Iris pigment epithelial cell (primary cell): Measurements from ENCODE around the gene ZNF337.
"Not testable (repeated sequence)": the region's sequence is repeated elsewhere in the genome, so short reads cannot be mapped to it uniquely, and the experiment has no call there.

Experiments
- DNase-seq: peaks from one replicate; pipeline ENCODE4 v3.0.0-alpha.2; 2011; ENCODE audit warnings: low read depth

Gene ZNF337

DNA sequence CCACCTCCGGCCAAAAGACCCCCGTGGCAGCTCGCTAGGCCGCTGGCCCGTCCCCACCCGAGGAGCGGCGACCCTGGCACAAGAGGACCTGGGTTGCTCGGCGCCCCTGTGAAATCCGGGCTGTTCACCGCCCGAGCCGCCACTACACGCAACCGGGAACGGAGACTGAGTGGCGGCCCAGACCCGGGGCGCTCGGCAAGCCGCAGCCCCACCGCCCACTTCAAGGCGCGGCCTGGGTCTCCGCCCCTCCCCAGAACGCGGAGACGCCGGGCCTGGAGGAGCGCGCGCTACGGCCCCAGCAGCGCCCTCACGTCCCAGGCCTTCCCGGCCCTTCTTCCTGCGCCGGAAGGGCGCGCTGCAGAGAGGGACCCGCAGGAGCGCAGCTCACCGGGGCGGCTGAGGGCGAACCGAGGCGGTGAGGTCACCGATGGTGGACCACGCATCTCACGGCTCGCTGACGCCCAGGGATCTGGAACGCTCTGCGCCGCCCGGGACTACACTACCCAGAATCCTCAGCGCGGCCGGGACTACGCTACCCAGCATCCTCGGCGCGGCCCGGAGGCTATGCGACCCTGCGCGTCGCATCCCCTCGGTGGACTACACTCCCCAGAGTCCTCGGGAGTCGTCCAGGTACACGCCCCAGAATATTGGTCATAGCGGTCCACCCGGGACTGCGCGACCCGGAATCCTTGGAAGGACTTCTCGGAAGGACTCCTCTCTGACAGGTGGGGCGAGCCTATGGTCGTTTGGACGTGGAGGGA is at the start of gene ZNF337:
Gene ZNF337, minus strand, starts transcription at position 483 of the 761 bp plus-strand sequence. CDS start 10,436 bp downstream, outside the sequence.
- peak; percentile 94 for DNase-seq

DNA sequence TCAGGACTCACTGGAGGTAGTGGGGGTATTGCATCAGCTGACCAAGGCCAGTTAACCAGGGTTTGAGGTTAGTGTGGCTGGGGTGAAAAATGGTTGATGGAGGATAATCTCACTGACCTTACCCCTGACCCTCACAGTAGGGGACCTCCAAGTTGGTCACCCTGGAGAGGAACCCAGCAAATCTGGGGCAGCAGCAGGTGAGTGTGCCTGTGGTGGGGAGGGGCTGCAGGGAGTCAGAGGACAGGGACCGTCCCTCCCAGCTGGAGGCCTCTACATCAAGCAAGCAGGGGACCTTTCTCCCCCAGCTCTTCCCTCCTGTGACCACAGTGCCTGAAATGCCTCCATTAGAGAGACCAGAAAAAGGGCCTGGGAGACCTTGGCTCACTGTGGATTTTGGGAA is 49.1 kb upstream of the ZNF337 start:
- no peak for DNase-seq

DNA sequence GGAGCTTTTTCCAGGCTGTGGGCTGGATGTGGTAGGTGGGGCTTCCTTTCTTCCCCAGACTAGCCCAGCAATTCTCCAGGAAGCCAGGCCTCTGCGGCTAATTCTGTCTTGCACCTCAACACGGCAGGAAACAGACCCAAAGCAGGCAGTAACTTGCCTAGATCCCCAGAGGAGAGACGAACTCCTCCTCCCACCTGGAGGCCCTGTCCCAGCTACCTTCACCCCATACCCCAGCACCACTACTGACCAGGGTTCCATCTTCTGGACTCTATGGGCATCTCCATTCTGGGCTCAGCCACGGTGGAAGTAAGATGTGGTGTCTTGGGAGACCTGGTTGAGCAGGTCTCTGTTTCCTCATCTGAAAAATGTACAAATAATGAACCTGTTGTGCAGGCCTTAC is 48.4 kb upstream of the ZNF337 start:
- DNase-seq: no peak

DNA sequence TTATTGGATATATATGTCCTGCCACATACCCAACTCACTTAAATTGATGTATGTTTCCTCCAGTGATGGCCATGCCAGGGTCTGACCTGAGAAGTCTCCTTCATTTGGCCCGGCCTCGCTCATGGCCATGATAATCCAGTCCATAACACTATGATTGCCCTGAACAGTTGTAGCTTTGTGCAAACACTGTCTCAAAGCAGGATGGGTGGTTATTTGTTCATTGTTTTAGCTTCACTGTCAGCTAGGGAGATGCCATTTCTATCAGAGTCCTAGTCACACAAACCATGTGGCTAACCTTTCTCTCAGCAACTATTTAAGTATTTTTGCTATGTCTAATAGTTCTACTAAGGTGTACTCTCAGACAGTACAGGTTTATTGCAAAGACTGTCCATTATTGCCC is 47.6 kb upstream of the ZNF337 start:
- no peak for DNase-seq

DNA sequence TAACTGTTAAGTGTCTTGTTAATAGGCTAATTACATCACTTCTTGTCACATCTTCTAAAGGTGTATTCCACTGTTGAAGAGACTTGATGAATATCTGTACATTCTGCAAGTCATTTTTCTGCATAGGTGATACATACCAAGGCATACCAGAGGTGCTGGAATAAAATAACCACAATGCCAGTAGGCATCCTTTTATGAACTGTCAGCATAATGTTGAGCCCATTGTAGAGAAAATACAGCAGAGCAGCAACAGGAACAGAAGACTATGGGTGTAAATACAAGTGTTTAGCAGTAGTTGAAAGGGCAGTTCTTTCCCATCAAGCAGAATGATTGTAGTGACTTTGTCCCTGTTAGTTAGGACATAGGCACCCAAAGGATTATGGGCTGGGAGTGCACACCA is 44.4 kb upstream of the ZNF337 start:
- DNase-seq: no peak

DNA sequence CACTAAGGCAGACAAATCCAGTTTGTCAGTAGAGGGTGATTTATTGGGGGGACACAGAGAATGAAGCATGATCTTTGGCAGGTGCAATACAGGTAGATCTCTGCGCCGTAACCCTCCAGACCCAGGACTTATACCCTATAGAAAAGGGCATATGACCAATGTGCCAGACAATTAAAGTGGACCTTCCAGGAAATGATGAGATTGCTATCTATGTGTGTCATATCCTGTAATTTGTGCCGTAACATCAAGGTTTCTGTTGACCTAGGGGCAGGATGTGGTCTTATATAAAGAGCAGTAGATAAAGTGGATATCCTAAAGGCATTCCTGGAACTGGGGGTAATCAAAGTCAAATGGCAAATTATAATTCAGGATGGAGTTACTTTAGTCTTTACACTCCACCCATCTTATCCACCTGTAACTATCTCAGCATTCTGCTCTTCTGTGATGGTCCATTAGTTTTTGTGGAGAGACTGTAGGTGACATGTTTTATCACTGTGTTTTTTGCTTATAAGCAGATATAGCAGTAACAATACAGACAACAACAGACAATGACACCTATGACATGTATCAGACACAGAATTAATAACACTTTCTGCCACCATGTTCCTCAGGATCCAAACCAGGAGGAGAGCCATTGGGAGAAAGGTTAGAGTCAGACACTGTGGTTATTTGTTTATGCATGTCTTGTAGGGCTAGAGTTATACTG is 43.1 kb upstream of the ZNF337 start:
- peak; percentile 25 for DNase-seq

DNA sequence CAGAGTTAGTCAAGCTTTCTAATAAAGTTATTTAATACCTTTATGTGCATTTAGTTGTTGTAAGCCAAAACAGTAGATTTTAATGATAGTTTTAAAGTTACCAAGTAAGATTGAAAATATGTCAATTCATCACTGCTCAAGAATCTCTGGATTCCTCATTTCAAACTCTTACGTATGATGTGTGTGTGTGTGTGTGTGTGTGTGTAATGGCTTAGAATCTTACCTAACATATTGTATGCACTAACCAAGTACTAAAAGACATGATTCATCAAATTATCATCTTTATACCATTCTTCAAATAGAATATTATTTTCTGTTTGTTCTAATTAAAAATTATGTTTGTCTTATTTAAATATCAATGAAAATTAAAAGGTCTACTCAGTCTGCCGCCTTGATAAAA is 41.5 kb upstream of the ZNF337 start:
- DNase-seq: peak; percentile 72

DNA sequence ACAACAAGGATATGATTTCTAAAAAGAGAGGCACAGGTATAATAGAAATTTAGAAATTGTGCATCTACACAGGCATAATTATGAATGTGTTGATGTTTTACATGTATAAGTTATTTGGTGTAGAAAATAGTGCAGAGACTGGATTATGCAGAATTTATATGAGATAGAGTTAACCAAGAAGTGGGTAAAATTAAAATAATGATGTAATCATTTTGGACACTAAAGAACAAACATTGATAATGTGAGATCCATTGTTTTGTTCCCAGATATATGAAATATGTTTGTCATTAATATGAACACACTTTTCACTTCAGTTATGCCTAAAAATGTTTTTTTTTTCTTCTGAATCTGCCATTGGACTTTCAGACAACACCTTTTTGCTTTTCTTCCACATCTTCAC is 37.2 kb upstream of the ZNF337 start:
- DNase-seq: no peak

DNA sequence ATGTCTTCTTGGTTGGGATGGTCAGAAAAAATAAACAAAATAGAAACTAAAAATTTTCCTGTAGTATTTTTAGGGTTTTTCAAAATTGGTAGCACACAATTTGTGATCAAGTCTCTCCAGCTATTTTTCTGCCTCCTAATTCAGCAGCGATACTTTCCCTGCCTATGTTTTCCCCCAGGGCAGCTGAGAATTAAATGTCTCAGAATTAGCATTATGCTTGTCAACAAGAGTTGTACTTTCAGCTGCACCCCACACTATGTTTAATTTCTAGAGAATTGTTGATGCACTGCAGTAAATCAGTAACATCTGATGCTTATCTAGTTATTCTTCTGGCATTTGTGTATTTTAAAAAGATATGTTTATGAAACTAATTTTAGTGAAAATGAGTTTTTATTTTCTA is 34.2 kb upstream of the ZNF337 start:
- DNase-seq: no peak

DNA sequence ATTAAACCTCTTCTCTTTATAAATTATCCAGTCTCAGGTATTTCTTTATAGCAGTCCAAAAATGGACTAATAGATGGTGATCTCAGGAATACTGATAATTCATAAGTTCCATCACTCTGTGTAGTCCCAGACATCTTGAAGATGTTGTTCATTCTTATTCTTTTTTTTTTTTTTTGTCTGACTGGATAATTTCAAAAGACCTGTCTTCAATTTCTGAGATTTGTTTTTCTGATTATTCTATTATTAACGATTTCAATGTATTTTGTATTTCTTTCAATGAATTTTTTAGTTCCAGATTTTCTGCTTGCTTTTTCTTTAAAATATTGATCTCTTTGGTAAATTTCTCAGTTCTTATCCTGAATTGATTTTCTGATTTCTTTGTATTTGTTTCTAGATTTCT is 29.7 kb upstream of the ZNF337 start:
- DNase-seq: no peak

DNA sequence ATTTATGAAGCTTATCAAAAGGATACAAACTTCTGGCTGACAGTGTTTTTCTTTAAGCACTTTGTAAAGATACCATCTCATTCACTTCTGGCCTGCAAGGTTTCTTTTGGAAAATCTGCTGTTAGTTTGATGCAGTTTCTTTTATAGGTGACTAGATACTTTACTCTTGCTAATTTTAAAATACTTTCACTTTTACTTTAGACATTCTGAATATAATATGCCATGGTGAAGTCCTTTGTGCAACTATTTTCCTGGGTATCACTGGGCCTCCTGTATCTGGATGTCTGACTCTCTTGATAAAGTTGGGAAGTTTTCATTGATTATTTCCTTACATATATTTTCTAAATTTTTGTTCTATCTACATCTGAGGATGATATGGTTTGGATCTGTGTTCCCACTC is 29.0 kb upstream of the ZNF337 start:
- no peak for DNase-seq

DNA sequence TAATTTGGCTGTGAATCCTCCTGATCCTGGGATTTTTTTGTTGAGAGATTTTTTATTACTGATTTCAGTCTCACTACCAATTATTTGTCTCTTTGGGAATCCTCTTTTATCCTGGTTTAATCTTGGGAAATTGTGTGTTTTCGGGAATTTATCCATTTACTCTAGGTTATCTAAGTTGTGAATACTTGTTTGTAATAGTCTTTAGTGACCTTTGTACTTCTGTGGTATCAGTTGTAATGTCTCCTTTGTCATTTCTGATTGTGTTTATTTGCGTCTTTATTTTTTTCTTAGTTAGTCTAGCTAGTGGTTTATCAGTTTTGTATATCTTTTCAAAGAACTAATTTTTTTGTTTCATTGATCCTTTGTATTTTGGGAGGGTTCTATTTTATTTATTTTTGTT is 27.3 kb upstream of the ZNF337 start:
- no peak for DNase-seq

DNA sequence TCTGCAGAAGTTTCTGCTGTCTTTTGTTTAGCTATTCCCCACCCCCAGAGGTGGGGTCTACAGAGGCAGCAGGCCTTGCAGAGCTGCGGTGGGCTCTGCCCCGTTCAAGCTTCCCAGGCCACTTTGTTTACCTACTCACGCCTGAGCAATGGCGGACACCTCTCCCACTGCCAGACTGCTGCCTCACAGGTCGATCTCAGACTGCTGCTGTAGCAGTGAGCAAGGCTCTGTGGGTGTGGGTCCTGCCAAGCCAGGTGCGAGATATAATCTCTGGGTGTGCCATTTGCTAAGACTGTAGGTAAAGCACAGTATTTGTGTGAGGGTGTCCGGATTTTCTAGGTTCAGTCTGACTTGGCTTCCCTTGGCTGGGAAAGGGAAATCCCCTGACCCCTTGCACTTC is 23.6 kb upstream of the ZNF337 start:
- no peak for DNase-seq

DNA sequence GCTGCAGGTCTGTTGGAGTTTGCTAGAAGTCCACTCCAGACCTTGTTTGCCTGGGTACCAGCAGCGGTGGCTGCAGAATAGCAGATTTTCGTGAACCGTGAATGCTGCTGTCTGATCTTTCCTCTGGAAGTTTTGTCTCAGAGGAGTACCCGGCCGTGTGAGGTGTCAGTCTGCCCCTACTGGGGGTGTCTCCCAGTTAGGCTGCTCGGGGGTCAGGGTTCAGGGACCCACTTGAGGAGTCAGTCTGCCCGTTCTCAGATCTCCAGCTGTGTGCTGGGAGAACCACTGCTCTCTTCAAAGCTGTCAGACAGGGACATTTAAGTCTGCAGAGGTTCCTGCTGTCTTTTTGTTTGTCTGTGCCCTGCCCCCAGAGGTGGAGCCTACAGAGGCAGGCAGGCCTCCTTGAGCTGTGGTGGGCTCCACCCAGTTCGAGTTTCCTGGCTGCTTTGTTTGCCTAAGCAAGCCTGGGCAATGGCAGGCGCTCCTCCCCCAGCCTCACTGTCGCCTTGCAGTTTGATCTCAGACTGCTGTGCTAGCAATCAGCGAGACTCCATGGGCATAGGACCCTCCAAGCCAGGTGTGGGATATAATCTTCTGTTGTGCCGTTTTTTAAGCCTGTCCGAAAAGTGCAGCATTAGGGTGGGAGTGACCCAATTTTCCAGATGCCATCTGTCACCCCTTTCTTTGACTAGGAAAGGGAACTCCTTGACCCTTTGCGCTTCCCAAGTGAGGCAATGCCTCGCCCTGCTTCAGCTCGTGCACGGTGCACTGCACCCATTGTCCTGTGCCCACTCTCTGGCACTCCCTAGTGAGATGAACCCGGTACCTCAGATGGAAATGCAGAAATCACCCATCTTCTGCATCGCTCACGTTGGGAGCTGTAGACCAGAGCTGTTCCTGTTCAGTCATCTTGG is 22.5 kb upstream of the ZNF337 start:
- DNase-seq: not testable (repeated sequence)

DNA sequence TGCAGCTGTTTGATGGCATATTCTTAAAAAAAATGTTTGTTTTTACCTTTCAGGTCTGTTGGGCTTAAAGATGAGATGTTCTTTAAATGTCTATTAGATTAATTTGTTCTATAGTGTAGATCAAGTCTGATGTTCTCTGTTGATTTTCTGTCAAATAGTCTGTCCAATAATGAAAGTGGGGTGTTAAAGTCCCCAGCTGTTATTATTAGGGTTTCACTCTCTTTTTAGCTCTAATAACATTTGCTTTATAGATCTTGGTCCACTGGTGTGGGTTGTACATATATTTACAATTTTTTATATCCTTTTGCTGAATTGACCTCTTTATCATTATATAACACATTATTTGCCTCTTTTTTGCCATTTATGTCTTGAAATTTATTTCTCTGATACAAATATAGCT is 11.0 kb upstream of the ZNF337 start:
- no peak for DNase-seq

DNA sequence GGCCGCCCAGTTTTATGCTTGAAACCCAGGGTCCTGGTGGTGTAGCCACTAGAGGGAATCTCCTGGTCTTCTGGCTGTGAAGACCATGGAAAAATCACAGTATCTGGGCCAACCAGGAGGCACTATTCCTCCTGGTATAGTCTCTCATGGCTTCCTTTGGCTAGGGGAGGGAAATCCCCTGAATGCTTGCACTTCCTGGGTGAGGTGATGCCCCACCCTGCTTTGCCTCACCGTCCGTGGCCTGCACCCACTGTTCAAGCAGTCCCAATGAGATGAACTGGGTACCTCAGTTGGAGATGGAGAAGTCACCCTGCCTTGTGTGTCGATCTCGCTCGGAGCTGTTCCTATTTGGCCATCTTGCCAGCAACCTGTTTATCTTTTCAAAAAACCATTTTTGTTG is 10.1 kb upstream of the ZNF337 start:
- no peak for DNase-seq

DNA sequence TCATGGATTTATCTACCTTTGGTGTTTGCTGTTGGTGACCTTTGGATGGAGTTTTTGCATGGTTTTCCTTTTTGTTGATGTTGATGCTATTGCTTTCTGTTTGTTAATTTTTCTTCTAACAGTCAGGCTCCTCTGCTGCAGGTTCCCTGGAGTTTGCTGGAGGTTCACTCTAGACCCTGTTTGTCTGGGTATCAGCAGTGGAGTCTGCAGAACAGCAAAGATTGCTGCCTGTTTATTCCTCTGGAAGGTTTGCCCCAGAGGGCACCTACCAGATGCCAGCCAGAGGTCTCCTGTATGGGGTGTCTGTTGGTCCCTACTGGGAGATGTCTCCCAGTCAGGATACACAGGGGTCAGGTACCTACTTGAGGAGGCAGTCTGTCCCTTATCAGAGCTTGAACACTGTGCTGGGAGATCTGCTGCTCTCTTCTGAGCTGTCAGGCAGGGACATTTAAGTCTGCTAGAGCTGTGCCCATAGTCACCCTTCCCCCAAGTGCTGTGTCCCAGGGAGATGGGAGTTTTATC is 9.2 kb upstream of the ZNF337 start:
- no peak for DNase-seq

DNA sequence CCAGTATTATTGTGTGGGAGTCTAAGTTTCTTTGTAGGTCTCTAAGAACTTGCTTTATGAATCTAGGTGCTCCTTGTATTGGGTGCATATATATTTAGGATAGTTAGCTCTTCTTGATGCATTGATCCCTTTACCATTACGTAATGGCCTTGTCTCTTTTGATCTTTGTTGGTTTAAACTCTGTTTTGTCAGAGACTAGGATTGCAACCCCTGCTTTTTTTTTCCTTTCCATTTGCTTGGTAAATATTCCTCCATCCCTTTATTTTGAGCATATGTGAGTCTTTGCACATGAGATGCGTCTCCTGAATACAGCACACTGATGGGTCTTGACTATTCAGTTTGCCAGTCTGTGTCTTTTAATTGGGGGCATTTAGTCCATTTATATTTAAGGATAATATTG is 7.7 kb upstream of the ZNF337 start:
- not testable (repeated sequence) for DNase-seq

DNA sequence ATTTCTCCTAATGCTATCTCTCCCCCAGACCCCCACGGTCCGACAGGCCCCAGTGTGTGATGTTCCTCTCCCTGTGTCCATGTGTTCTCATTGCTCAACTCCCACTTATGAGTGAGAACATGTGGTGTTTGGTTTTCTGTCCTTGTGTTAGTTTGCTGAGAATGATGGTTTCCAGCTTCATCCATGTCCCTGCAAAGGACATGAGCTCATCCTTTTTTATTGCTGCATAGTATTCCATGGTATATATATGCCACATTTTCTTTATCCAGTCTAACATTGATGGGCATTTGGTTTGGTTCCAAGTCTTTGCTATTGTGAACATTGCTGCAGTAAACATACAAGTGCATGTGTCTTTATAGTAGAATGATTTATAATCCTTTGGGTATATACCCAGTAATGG is 4.2 kb upstream of the ZNF337 start:
- DNase-seq: not testable (repeated sequence)

DNA sequence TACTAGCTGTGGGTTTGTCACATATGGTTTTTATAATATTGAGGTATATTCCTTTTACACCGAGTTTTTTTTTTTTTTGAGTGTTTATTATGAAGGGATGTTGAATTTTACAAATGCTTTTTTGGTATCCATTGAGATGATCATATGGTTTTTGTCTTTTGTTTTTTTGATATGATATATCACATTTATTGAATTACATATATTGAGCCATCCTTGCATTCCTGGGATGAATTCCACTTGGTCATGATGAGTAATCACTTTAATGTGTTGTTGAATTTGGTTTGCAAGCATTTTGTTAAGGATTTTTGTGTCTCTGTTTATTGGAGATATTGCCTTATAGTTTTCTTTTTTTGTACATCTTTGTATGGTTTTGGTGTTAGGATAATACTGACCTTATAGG is 3.3 kb upstream of the ZNF337 start:
- DNase-seq: peak; percentile 11

DNA sequence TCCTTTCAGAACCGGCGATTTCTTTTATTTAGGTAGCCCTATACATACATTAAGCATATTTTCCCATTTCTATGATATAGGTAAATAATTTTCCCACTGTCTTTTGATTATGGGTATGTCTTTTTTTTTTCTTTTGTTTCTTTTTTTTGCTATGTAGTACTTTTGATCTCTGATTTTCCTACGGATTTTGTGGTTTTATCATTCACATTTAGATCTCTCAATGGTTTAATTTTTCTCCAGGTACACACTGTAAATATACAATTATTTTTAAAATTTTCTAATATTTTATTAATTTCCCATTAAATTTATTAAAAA is 436 bp upstream of the ZNF337 start:
- DNase-seq: no peak

DNA sequence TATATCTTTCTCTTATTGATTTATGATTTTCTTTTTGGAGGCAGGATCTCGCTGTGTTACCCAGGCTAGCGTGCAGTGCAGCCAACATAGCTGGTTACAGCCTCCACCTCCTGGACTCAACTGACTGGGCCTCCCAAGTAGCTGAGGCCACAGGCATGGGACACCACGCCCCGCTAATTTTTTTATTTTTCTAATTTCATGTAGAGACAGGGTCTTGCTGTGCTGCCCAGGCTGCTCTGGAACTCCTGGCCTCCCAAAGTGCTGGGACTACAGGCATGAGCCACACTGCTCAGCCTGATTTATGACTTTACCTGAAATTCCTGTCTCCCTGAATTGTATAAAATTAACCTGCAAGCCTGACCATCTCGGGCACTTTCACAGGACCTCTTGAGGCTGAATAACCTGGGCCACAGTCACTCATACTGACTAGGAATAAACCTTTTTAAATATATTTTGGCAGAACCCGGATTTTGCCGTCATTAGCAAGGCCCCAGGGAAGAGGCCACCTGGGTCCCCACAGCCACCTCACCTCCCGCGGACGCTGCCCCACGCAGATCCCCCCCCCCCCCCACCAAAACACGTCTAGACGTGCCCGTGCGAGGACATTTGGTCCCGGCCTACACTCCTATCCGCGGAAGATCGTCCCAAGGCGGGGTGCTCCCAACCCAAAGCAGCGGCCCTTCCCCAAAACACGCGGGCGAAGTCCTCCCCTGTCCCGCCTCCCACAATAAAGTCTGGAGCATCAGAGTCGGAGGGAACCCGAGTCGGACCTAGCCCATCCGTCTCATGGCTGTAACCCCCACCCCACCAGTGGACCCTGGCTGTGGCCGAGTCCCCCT is 902 bp downstream of the ZNF337 start:
- DNase-seq: peak; percentile 20
